Stimulated activated CD4-positive, alpha-beta T cell treated with anti-CD3 and anti-CD28 coated beads, Interleukin-1b, Interleukin-23, amount 100 ng/mL, for 48 hours (primary cell): ENCODE data around the gene PPFIA2.

ENCODE experiments used
- DNase-seq: peaks from one replicate; pipeline ENCODE4 v3.0.0-alpha.2; 2020

Gene PPFIA2

DNA sequence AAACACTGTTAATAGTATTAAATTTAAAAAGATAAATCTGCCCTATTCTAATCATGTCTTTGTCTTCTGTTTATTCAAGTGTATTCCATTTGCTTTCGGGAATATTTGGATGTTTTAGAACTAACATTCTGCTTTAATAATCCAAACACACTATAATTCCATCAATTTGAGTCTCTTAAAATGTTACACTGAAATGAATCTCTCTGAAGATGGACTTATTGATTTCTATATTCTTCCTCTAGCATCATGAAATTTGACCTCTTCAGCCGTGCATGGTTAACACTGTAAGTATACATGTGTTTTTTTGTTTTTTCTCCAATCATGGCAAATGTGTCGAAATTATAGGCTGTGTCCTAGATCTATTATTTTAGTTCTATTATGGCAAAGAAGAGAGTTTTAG, 342.1 kb downstream of the PPFIA2 start:
- DNase-seq, result no peak

DNA sequence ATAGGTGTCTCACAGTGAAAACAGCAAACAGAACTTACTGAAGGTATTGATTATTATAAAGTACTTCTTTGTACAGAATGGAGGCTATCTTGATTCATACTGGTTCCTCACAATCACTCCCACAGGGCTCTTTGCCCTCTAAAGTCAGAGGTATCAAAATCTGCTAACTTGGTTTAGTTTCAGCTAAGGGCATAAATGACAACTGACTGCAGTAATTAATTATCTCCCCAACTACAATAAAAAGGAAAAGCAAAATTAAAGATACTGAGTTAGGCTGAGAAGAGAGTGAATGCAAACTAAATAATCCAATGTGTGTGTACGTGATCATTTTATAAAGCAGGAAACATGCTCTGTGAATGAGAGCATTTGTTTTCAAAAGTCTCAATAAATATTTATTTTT, 342.6 kb downstream of the PPFIA2 start:
- no peak for DNase-seq

DNA sequence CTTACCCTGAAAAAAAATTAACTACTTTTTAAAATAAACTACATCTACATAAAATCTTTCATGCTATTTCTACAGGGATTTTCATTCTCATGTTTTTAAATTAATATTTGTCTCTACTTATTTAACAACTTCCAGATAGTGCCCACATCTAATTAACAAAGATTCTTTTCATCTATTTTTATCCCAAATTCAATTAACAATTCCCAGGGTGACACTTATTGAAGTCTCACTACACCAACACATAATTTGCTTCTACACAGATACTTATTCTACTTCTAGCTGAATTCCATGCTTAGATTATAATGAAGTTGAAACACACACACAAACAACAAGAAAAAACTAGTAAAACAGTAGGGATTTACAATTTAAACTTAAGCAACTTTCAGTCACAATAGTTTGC, 344.7 kb downstream of the PPFIA2 start:
- no peak for DNase-seq

DNA sequence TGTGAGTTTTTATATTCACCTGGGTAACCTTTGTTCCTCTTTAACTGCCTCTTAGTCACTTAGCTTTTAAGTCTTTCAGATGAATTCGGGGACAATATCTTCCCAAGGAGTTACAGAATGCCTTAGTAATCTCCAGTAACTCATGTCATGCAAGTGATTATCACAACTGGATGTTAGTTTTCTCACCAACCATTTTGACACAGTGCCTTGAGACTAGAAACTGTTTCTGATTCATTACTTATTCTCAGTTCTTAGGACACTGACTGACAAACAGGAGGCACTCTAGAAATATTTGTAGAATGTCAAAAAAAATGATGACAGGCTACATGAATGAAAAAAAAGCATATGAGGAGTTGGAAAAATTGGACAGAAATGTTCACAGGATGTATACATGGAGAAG, 346.2 kb downstream of the PPFIA2 start:
- DNase-seq, result no peak

DNA sequence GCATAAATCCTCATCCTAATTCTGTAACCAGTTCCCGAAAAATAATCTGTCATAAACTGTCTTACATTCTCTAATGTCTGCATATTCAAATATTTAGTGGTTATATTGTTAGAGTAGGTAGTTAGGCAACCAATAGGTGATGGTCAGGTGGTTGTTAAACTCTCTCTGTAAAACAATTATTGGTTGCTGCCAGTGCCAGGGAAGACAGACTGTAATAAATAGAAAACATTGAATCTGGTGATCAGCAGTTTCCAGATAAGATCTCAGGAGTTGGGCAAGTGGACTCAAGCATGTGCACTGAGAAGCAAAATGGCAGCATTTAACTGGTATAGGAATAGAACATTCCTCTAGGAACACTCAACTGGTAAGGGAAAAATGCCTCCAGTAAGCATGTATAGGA, 355.8 kb downstream of the PPFIA2 start:
- DNase-seq, result no peak

DNA sequence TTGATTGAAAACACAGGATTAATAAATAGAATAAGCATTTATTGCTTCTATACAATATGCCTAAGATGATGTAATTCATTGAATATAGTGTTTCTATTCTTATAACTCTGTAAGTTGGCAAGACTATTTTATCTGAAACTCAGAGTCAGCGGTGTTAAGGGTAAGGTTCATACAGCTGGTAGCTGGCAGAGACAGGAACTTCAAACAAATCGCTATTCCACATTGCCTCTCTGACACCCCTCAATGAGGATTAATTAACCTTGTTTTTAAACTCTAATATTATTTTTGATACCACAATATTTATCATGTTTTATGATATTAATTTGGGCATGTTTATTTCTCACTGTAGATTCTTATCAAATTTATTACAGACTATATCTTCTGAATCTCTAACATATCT, 357.9 kb downstream of the PPFIA2 start:
- no peak for DNase-seq

DNA sequence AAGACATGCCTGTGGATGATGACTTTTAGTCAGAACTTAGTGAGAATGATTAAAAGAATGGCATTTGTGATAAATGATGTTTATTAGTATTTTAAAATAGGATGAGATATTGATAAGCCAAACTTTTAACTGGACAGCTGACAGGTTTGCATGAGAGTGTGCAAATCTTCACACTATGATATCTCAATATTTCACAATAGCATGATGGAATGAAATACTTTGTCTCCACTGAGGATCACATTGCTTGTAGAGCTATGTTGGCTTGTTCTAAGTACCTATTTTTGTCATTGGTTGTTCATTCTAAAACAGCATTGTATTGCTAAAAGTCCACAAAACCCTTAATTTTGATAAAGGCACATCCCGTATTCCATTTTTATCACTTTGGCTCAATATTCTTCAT, 359.1 kb downstream of the PPFIA2 start:
- no peak for DNase-seq

DNA sequence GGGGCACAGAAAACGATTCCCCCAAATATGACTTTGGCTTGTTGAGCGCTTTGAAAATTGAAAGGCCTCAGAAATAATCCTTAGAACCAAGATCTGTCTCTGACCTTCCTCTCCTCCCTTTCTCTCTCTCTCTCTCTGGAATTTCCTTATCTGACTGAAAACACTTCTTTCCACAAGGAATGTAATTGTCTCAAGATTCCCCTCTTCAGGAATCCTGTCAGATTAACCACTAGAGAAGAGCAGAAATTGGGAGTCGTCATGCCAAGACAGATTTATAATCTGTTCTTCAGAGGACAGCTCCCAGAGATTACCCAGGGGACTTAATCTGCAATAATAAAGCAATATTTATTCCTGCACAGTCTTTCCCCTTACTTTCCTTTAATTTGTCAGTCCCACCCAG, 363.7 kb downstream of the PPFIA2 start:
- DNase-seq, result no peak

DNA sequence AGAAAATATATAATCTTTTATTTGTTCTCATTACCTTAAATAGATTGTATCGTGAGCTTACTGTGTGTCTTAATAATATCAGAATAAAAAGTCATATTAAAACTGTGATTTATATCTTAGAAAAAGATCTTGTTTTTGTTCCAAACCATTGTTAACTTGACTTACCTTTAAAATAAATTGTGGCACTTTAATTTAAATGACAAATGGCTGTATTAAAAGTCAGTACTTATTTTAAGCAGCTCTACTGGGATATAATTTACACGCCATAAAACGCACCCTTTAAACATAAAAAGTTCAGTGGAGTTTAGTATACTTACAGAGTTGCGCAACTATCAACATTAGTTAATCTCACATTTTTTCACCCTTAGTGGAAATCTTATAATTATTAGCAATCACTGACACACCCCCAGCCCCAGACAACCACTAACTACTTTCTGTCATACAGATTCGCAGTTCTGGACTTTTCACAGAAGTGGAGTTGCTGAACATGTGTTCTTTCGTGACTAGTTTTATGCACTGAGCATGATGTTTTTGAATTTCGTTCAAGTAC, 369.5 kb downstream of the PPFIA2 start:
- DNase-seq, result no peak

DNA sequence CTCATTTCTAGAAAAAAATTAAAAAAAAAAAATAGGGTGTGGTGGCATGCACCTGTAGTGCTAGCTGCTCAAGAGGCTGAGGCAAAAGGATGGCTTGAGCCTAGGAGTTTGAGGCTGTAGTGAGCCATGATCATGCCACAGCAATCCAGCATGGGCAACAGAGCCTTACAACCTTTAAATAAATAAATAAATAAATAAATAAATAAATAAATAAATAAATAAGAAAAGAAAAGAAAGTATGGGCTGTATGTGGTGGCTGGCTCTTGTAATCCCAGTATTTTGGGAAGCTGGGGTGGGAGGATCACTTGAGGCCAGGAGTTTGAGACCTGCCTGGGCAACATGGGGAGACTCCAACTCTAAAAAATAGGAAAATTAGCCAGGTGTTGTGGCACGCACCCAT, 373.0 kb downstream of the PPFIA2 start:
- no peak for DNase-seq

DNA sequence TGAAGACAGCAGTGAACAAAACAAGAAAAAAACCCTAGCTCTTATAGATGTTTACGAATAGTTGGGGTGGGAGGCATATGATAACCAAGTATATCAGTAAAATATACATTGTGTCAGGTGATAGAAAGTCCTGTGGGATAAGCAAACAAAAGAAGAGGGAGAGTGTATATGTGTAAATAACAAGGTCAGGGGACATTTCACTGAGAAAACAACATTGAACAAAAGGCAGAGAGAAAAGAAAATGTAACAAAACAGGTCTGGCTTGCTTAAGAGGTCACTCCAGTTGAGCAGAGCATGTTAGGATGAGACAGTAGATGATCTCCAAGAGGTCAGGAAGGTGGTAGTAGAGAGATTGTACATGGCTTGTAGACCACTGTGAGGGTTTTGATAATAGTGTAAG, 377.2 kb downstream of the PPFIA2 start:
- no peak for DNase-seq

DNA sequence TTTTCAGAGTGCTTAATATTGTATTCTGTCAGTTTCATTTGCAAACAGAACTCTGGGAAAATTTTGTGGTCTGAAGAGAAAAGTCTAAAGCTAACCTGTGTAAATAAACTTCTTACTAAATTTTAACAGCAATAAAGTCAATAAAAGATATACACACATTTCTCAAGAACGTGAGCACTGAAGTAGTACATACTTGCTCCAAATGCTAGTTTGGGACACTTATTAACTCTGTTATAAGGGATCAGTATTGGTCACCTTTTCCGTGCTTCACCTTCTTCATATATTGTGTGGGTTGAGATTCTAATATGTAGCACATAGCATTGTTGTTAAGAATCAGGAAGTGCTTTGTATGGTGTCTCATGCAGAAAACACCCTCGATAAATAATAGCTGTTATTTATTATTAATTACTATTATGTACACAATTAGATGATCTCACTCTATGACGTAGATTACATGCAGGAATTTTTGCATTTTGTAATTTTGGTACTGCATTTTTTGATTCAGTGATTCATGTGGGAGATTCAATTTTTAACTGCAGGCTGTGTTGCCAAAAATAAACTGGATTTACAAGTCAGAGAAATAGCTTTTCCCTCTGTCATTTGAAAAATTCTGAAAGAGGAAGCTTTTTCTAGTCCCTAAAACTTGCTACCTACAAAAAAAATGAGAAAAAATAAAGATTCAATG, 380.4 kb downstream of the PPFIA2 start:
- no peak for DNase-seq

DNA sequence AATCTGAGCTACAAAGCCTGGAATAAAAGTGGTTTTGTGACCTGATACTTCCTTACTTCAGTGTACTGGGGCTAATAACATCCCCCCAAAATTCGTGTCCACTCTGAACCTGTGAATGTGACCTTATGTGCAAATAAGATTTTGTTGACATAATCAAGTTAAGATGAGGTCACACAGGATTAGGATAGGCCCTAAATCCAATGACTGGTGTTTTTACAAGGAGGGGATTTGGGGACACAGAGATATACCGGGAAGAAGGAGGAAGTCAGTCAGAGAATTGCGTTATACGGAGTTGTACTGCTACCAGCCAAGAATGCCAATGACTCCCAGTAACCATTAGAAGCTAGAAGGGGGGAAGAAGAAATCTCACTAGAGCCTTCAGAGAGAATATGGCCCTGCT, 381.4 kb downstream of the PPFIA2 start:
- no peak for DNase-seq

DNA sequence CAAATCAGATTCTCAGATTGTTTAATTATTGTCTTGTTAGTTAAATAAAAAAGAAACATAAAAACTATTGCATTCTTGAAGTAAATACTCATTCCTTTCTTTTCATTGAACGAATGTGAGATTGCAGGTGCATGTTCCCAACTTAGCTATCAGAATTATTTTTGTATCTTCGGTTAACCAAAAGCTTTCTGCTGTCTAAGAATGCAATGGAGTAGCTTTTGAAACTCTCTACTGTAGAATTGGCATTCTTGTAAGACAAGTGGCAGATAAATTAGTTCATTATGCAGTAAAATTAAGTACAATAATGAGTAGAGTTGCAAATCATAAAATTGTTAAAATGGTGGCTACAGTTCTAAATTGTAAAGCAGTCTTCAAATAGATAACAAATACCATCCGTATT, 383.2 kb downstream of the PPFIA2 start:
- DNase-seq, result no peak

DNA sequence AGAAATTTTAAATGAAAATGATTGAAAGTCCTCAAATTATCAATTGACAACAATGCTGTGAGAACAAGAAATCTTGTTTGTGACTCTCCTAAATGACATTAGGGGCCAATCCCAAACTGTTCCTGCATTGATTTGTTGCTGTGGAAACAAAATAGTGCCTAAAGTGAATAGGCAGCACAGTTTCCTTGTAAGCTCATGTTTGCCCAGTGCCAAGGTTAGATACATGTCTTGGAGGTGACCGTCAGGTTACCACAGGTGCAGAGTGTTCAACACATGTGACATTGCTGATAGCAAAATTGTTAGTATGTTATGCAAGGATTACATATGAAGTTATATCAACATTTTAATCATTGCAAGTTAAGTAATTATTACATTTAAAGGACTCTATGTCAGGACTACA, 388.7 kb downstream of the PPFIA2 start:
- no peak for DNase-seq

DNA sequence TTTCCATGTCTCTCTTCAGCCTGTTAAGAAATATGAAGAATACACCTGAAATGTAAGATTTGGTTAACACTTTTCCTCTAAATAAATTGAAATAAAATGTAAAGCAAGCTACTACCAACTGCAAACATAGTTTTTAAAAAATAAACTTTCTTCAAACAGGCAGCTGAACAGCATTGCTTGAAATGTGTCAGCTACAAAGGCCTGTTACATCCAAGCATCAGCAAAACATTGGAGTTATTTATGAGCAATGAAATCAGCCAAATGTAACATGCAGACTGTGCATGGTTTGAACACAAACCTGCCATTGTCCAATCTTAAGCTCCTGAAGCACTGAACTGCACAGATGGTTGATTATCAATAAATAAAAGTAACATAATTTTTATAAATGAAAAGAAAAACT, 390.0 kb downstream of the PPFIA2 start:
- DNase-seq, result no peak

DNA sequence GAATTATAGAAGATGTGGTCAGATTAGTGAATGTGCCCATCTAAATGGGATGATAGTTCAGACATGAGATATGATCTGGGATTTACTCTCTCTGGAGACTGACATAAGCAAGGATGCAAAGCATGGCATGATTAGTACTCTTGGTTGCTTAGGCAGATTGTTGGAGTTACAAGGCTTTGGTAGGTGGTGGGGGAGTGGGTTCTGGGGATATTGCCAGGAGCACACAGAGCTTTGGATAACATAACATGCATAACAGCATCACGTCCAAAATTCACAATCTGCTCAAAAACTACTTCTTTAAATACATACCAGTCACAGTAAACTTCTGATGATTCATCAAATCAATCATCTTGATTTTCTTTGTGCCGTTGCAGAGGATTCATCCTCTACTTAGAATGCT, 393.9 kb downstream of the PPFIA2 start:
- no peak for DNase-seq

DNA sequence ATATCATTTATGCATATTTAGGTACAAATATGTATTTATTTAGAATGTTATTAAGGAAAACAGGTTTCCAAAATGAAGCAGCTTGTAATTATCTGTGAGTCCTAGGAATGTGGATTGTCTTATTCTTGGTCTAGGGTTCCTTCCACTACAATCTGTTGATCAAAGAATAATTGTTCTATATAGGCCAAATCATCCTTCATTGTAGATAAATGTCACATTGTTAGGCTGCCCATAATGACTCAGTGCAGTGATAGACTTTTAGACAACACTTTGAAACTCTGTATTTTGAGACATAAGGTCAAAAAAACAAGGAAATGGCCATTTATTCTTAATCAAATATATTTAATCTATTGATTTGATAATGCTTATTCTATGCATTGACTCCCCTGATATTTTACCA, 398.2 kb downstream of the PPFIA2 start:
- DNase-seq, result no peak

DNA sequence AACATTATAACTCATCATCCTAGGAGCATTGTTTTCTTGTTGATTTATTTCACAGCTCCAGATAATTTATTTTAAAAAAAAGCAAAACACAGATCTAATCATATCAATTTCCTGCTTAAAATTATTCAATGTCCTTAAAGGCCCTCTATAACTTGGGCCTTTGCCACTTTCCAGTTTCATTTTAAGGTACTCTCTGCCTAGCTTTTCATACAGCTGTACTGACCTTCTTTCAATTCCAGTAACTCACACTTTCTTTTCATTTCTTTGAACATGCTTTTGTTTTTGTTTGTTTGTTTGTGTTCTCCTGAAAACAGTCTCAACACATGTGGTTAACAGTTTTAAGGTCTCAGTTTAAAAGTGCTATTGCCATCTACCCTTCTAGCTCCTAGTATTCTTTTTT, 399.4 kb downstream of the PPFIA2 start:
- DNase-seq, result no peak

DNA sequence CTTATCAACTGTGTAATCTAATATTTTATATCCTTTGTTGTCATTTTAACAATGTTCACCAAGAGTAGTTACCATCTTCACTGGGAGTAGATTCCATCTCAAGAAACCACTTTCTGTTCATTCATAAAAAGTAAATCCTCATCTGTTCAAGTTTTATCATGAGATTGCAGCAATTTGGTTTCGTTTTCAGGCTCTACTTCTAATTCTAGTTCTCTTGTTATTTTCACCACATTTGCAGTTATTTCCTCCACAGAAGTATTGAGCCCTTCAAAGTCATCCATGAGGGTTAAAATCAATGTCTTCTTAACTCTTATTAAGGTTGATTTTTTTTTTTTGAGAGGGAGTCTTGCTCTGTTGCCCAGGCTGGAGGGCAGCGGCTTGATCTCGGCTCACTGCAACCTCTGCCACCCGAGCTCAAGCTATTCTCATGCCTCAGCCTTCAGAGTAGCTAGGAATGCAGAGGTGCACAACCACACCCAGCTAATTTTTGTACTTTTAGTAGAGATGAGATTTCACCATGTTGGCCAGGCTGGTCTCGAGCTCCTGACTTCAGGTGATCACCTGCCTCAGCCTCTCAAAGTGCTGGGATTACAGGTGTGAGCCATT, 404.7 kb downstream of the PPFIA2 start:
- DNase-seq, result no peak

DNA sequence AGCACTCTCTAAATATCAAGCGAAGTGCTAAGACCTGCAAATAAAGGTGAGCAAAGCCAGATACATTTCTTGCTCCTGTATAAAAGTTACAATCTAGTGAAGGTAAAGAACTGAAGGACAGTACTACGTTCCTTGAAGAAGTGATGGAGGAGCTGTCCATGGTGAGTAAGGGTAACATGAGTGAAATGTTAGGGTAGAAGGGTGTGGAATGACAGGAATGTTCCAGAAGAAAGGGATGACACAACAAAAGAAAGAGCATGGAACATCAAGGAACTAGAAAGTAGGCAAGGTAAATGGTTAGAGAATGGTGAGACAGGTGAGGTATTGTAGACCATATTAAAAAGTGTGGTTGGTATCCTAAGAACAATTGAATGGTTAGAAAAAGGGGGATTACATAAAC, 408.8 kb downstream of the PPFIA2 start:
- DNase-seq, result no peak

DNA sequence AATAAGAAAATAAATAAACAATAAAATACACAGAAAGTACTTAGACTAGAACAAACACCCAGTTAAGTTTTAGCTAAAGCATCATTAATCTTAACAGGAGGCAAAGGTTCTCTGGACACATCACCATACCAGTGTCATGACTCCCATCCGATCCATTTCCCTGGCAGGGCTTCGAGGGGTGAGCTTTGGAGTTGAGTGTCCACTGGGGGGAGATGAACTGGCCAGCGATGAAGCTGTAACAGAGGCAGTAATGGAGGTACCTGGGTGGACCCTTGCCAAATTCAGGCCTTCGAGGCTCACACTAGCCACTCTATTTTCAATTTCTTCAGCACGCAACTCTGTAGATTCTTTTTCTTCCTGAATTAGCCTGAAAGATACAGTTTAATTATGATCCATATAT, 411.7 kb downstream of the PPFIA2 start:
- DNase-seq, result no peak

DNA sequence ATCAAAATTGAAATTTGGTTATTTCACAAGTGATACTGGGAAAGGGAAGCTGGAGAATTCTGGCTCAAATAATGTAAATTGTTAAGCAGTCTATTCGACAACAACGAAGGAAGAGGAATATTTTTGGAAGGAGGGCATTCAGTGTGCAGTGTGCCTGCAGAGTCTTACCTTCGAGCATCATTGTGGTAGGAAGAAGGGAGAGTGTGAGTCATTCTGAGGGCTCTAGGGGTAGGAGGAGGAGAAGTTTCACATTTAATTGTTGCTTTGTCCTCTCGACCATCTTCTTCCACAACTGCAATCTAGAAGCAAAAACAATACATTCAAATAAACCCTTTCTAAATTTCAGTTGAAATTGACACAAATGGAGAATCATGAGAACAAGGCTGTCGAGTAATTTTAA, 418.2 kb downstream of the PPFIA2 start:
- no peak for DNase-seq

DNA sequence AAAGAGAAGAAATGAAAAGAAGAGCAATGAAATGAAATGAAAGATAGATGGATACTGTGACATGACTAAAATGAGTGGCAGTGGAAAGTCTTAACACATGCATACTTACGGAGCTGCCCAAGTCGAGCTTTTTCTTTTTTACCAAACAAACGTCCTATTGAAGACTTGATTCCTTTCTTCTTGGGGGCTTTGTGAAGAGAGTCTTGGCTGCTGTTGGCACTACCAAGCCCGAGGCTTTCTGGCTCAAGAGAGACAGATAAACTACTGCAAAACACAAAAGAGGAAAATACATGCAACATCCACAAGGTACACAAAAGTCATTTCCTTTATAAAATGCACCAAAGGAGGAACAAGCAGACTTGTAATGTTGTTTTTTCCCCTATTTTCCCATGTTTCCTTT, 420.1 kb downstream of the PPFIA2 start:
- no peak for DNase-seq

DNA sequence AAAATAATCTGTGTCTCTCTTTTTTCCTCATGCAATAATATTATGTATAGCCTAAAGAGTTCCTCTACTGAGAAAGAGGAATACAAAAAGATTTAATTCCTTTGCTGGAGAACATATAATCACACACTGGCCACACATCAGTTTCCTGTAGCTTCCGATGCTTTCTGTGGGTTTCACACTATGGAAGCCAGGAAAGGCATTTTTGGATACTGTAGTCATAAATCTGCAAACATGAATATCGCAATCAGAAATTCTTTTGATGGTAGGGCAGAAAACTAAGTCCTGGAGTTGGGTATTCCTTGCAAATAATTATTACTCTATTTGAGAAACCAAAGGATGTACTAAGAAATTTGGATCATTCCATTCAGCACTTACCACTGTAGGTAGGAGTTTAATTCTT, 421.3 kb downstream of the PPFIA2 start:
- no peak for DNase-seq
